ENCODE data around the gene CLDN24.

CLDN24 gene

DNA sequence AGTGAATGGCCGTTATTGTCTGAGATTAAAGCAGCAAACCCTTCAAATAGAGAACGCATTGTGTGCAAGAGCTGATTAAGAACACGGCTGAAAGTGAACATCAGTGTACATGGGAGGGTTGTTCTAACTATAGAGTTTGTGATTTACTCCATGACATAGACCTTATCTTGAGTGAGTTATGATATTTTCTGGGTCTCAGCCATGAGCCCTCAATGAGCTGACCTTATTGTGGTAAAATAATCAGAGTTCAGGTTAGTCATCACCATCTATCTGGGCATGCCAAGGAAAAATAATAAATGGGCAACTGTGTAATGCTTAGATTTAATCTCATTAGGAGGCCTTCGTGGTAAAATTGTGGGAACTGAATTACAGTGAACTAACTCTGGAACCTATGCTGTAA is 33.2 kb upstream of the CLDN24 start:
- H3K4me3 ChIP-seq (ENCODE audit: low read depth, low read length), result no peak overlapping the region
- no peaks in the 10 kb centered on the region for H3K4me1 ChIP-seq (ENCODE audit: control insufficient read depth, insufficient read depth, low read length)
- H3K9me3 ChIP-seq (ENCODE audit: control insufficient read depth, insufficient read depth, low read length), result no peaks in the 10 kb centered on the region
- no peak overlapping the region for H3K9ac ChIP-seq (ENCODE audit: low read depth, low read length)
- H3K36me3 ChIP-seq (ENCODE audit: control insufficient read depth, insufficient read depth, low read length), result no peaks in the 10 kb centered on the region
- no peaks in the 10 kb centered on the region for H3K27me3 ChIP-seq (ENCODE audit: control insufficient read depth, insufficient read depth, low read length)

- no peaks in the 10 kb centered on the region for H3K36me3 ChIP-seq (ENCODE audit: control insufficient read depth, insufficient read depth, low read length)
- no peaks in the 10 kb centered on the region for H3K9me3 ChIP-seq (ENCODE audit: control insufficient read depth, insufficient read depth, low read length)
- no peak overlapping the region for H3K4me3 ChIP-seq (ENCODE audit: low read depth, low read length)
- H3K4me1 ChIP-seq (ENCODE audit: control insufficient read depth, insufficient read depth, low read length), result no peaks in the 10 kb centered on the region
- no peaks in the 10 kb centered on the region for H3K27me3 ChIP-seq (ENCODE audit: control insufficient read depth, insufficient read depth, low read length)
- no peak overlapping the region for H3K9ac ChIP-seq (ENCODE audit: low read depth, low read length)
Observed at GRCh38 chr4:183354219-183354618, 32.0 kb upstream of the CLDN24 start.

DNA sequence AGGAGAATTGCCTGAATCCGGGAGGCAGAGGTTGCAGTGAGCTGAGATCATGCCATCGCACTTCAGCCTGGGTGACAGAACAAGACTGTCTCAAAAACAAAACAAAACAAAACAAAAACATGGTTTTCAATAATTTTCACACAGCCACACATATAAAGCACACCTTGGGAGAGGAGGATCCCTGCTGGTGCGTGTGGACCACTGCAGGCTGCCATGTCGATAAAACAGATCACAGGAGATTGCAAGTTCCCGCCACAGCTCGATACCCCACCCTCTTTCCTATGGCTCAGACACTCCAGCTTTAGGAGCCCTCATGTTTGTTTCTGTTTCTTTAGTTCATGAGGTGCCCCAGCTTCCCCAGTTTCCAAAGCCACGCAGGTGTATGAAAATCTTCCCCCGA is 31.3 kb upstream of the CLDN24 start:
- H3K27me3 ChIP-seq (ENCODE audit: control insufficient read depth, insufficient read depth, low read length), result no peaks in the 10 kb centered on the region
- no peaks in the 10 kb centered on the region for H3K36me3 ChIP-seq (ENCODE audit: control insufficient read depth, insufficient read depth, low read length)
- no peak overlapping the region for H3K4me3 ChIP-seq (ENCODE audit: low read depth, low read length)
- H3K9me3 ChIP-seq (ENCODE audit: control insufficient read depth, insufficient read depth, low read length), result no peaks in the 10 kb centered on the region
- H3K9ac ChIP-seq (ENCODE audit: low read depth, low read length), result no peak overlapping the region
- no peaks in the 10 kb centered on the region for H3K4me1 ChIP-seq (ENCODE audit: control insufficient read depth, insufficient read depth, low read length)

GRCh38 chr4:183352546-183352945 is 30.3 kb upstream of the CLDN24 start:
- no peaks in the 10 kb centered on the region for H3K9me3 ChIP-seq (ENCODE audit: control insufficient read depth, insufficient read depth, low read length)
- no peaks in the 10 kb centered on the region for H3K4me1 ChIP-seq (ENCODE audit: control insufficient read depth, insufficient read depth, low read length)
- no peak overlapping the region for H3K9ac ChIP-seq (ENCODE audit: low read depth, low read length)
- no peaks in the 10 kb centered on the region for H3K36me3 ChIP-seq (ENCODE audit: control insufficient read depth, insufficient read depth, low read length)
- H3K27me3 ChIP-seq (ENCODE audit: control insufficient read depth, insufficient read depth, low read length), result no peaks in the 10 kb centered on the region
- H3K4me3 ChIP-seq (ENCODE audit: low read depth, low read length), result no peak overlapping the region

- Histone ChIP-seq H3K4me1 (ENCODE audit: control insufficient read depth, insufficient read depth, low read length) (no peaks in the 10 kb centered on the region), H3K36me3 (ENCODE audit: control insufficient read depth, insufficient read depth, low read length) (no peaks in the 10 kb centered on the region), H3K9me3 (ENCODE audit: control insufficient read depth, insufficient read depth, low read length) (no peaks in the 10 kb centered on the region), H3K27me3 (ENCODE audit: control insufficient read depth, insufficient read depth, low read length) (no peaks in the 10 kb centered on the region), H3K9ac (ENCODE audit: low read depth, low read length) (no peak overlapping the region), H3K4me3 (ENCODE audit: low read depth, low read length) (no peak overlapping the region)
Observed at GRCh38 chr4:183350317-183351071, 28.3 kb upstream of the CLDN24 start.

DNA sequence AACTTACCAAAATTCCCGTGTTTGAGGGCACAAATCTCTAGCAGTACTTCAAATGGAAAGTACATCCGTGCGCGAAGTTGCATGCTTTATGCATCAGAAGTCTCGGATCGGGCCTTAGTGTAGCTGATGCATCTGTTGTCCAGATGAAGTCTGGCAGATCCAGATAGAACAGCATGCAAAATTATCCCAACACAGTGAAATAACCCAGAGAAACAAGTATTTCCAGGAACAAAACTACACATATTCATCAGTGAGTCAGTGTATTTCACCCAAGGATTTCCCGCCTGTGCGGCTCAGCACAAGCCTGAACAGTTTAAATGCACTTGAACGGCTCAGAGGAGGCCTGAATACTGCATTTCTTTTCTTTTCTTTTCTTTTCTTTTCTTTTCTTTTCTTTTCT is 27.4 kb upstream of the CLDN24 start:
- Histone ChIP-seq H3K27me3 (ENCODE audit: control insufficient read depth, insufficient read depth, low read length) (no peaks in the 10 kb centered on the region), H3K4me1 (ENCODE audit: control insufficient read depth, insufficient read depth, low read length) (no peaks in the 10 kb centered on the region), H3K9me3 (ENCODE audit: control insufficient read depth, insufficient read depth, low read length) (no peaks in the 10 kb centered on the region), H3K36me3 (ENCODE audit: control insufficient read depth, insufficient read depth, low read length) (no peaks in the 10 kb centered on the region), H3K9ac (ENCODE audit: low read depth, low read length) (no peak overlapping the region), H3K4me3 (ENCODE audit: low read depth, low read length) (no peak overlapping the region)

DNA sequence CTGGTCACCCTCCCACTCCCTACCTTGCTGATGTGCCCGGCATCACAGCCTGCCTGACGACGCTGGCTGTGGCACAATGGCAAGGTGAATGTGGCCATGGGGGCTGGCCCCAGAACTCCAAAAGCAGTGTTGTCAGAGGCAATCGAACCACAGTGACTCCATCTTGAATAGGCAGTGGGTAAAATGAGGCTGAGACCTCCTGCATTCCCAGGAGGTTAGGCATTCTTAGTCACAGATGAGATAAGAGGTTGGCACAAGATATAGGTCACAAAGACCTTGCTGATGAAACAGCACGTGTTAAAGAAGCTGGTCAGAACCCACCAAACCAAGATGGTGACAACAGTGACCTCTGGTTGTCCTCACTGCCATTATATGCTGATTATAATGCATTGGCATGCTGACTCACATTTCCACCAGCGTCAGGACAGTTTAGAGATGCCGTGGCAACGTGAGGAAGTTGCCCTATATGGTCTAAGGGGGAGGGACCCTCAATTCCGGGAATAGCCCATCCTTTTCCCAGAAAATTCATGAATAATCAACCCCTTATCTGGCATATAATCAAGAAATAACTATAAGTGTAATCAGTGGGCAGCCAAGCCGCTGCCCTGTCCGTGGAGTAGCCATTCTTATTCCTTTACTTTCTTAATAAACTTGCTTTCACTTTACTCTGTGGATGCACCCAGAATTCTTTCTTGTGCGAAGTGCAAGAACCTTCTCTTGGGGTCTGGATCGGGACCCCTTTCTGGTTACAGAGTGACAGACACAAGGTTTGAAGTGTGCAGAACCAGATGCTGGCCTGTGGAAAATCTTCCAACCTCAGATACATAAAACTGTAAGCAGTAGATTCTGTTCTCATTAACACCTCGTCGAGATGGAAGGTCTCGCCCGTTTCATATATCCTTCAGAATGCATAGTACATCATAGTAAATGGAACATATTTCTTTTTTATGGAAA is 26.8 kb upstream of the CLDN24 start:
- no peaks in the 10 kb centered on the region for H3K36me3 ChIP-seq (ENCODE audit: control insufficient read depth, insufficient read depth, low read length)
- no peaks in the 10 kb centered on the region for H3K4me1 ChIP-seq (ENCODE audit: control insufficient read depth, insufficient read depth, low read length)
- no peaks in the 10 kb centered on the region for H3K9me3 ChIP-seq (ENCODE audit: control insufficient read depth, insufficient read depth, low read length)
- H3K27me3 ChIP-seq (ENCODE audit: control insufficient read depth, insufficient read depth, low read length), result no peaks in the 10 kb centered on the region
- H3K4me3 ChIP-seq (ENCODE audit: low read depth, low read length), result no peak overlapping the region
- no peak overlapping the region for H3K9ac ChIP-seq (ENCODE audit: low read depth, low read length)

GRCh38 chr4:183348136-183348535 is 25.9 kb upstream of the CLDN24 start:
- H3K9me3 ChIP-seq (ENCODE audit: control insufficient read depth, insufficient read depth, low read length), result no peaks in the 10 kb centered on the region
- no peak overlapping the region for H3K9ac ChIP-seq (ENCODE audit: low read depth, low read length)

GRCh38 chr4:183347566-183347965 is 25.3 kb upstream of the CLDN24 start:
- Histone ChIP-seq H3K9ac (ENCODE audit: low read depth, low read length) (no peak overlapping the region), H3K4me3 (ENCODE audit: low read depth, low read length) (no peak overlapping the region), H3K4me1 (ENCODE audit: control insufficient read depth, insufficient read depth, low read length) (no peaks in the 10 kb centered on the region), H3K9me3 (ENCODE audit: control insufficient read depth, insufficient read depth, low read length) (no peaks in the 10 kb centered on the region), H3K27me3 (ENCODE audit: control insufficient read depth, insufficient read depth, low read length) (no peaks in the 10 kb centered on the region), H3K36me3 (ENCODE audit: control insufficient read depth, insufficient read depth, low read length) (no peaks in the 10 kb centered on the region)

More at GRCh38 chr4:183348136-183348535, 25.9 kb upstream of the CLDN24 start:
- Histone ChIP-seq H3K4me1 (ENCODE audit: control insufficient read depth, insufficient read depth, low read length) (no peaks in the 10 kb centered on the region), H3K27me3 (ENCODE audit: control insufficient read depth, insufficient read depth, low read length) (no peaks in the 10 kb centered on the region), H3K4me3 (ENCODE audit: low read depth, low read length) (no peak overlapping the region), H3K36me3 (ENCODE audit: control insufficient read depth, insufficient read depth, low read length) (no peaks in the 10 kb centered on the region)

DNA sequence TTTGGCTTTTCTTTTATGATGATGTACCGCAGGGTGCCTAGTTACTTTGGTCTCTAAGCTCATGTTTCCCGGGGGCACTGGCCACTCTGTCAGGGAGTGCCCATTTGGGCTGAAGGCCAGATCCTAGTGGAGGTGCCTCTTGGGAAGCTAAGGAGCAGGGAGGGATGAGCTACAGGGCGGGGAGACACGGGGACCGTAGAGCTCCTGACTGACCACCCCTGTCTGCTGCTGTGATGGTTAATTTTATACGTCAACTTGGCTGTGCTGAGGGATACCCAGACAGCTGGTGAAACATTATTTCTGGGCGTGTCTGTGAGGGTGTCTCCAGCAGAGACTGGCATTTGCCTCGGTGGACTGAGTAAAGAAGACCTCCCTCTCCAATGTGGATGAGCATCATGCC is 24.9 kb upstream of the CLDN24 start:
- no peaks in the 10 kb centered on the region for H3K9me3 ChIP-seq (ENCODE audit: control insufficient read depth, insufficient read depth, low read length)
- no peak overlapping the region for H3K9ac ChIP-seq (ENCODE audit: low read depth, low read length)
- H3K27me3 ChIP-seq (ENCODE audit: control insufficient read depth, insufficient read depth, low read length), result no peaks in the 10 kb centered on the region
- no peaks in the 10 kb centered on the region for H3K36me3 ChIP-seq (ENCODE audit: control insufficient read depth, insufficient read depth, low read length)
- H3K4me1 ChIP-seq (ENCODE audit: control insufficient read depth, insufficient read depth, low read length), result no peaks in the 10 kb centered on the region
- H3K4me3 ChIP-seq (ENCODE audit: low read depth, low read length), result no peak overlapping the region

DNA sequence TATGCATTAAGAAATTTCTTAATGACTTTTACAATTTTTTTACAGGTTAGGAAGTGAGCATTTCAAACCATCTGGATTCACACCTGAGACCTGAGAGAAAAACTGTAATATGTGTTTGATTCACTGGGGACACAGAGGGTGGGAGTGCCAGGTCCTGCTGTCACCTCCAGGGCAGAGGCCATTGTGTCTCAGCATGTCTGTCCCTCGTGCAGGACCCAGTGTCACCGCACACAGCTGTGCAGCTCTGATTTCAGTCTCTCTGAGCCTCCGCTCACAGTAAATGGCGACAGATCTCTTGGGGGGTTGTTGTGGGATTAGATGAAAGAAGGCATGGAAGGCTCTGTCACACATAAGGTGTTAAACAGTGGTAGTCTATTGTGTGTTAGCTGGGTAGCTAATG is 23.0 kb upstream of the CLDN24 start:
- no peaks in the 10 kb centered on the region for H3K9me3 ChIP-seq (ENCODE audit: control insufficient read depth, insufficient read depth, low read length)
- no peaks in the 10 kb centered on the region for H3K36me3 ChIP-seq (ENCODE audit: control insufficient read depth, insufficient read depth, low read length)
- H3K27me3 ChIP-seq (ENCODE audit: control insufficient read depth, insufficient read depth, low read length), result no peaks in the 10 kb centered on the region
- no peaks in the 10 kb centered on the region for H3K4me1 ChIP-seq (ENCODE audit: control insufficient read depth, insufficient read depth, low read length)
- no peak overlapping the region for H3K4me3 ChIP-seq (ENCODE audit: low read depth, low read length)
- no peak overlapping the region for H3K9ac ChIP-seq (ENCODE audit: low read depth, low read length)

All from iPS-15b (cell line).